Smooth muscle cell of the pulmonary artery (primary cell): ENCODE measurements around the gene SOWAHB. TPM values are rescaled to one million over a fixed set of nuclear protein-coding genes. Genes with fewer than 3 reads are reported as not detected.

ENCODE experiments used
- total RNA-seq: library from RNA; depleted of rRNA; stranded (reverse); fragments of >200 nt; gene quantifications from 2 replicates; pipeline ENCODE4 v1.2.3, GENCODE V29; 2014

Gene SOWAHB, protein sequence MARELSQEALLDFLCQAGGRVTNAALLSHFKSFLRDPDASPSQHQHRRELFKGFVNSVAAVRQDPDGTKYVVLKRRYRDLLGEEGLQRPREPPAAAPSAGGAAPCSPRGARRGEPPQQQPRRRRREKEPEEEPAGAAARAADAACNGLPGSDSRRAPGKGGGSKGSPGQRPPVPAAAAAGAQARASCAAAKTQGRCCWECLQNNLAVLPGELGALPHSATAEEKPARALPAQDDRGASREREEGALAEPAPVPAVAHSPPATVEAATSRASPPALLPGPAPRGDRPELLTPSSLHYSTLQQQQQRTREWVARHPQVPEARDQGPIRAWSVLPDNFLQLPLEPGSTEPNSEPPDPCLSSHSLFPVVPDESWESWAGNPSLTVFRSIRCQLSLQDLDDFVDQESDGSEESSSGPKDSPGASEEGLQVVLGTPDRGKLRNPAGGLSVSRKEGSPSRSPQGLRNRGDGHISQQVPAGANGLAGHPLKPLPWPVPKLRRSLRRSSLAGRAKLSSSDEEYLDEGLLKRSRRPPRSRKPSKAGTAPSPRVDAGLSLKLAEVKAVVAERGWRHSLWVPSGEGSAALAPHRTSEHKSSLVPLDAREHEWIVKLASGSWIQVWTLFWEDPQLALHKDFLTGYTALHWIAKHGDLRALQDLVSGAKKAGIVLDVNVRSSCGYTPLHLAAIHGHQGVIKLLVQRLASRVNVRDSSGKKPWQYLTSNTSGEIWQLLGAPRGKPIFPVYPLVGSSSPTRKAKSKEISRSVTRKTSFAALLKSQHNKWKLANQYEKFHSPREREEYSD
- total RNA-seq, result 0.03 TPM in 1 of 2 replicates, not detected in the other

DNA sequence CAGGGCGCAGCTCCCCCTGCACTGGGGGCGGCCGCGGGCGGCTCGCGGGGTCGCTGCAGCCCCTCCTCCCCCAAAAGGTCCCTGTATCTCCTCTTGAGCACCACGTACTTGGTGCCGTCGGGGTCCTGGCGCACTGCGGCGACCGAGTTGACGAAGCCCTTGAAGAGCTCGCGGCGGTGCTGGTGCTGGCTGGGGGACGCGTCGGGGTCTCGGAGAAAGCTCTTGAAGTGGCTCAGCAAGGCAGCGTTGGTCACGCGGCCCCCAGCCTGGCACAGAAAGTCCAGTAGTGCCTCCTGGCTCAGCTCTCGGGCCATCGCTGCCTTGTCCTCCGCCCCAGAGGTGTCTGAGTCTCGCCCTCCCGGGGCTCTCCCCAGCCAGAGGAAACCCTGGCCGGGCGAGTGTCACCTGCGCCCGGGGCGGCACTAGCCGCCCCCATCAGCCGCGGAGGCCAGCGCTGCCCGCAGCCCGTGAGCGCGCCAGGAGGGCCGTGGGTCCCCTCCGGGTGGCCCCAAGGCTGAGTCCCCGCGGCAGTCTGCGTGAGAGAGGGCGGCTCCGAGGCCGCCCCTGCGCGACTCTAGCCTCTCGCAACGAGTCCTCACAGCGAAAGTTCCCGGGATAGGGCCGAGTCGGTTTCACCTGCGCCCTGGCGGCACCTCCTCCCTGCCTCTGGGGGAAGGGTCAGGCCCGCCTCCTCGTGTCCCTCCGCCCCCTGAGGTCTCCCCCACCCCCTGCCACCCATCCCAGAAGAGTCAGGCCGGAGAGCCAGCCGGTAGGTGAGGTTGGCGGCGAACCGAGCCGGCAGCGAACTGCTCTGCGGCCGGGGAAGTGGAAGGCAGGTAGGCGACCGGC lies at the start of gene SOWAHB:
Gene SOWAHB, minus strand, starts transcription at position 609 of the 849 bp plus-strand sequence. Its CDS starts 295 bp downstream, at position 314.

Other genes starting within 250 kb of the SOWAHB start
- gene SEPTIN11, start 51.6 kb upstream of the SOWAHB start, total RNA-seq, result 122 and 211 TPM in 2 replicates
- gene CCNI, start 177.8 kb upstream of the SOWAHB start, total RNA-seq, result 228 and 232 TPM in 2 replicates